H9 (cell line): ENCODE data around the gene PLB1. TPM values are rescaled to one million over a fixed set of nuclear protein-coding genes. Genes with fewer than 3 reads are reported as not detected.

Source experiments
- DNase-seq: peaks from one replicate; pipeline ENCODE4 v3.0.0-alpha.2; 2017
- H2AFZ ChIP-seq: one replicate; pipeline ENCODE4 v1.6.1; 2013; ENCODE audit warnings: mild to moderate bottlenecking, low read length, control low read depth, moderate library complexity
- H2AK5ac ChIP-seq: 2 replicates; pipeline ENCODE4 v1.6.1; 2013; ENCODE audit warnings: low read length, control low read depth, mixed read lengths; ENCODE audit not compliant: insufficient read length
- H2BK120ac ChIP-seq: one replicate; pipeline ENCODE4 v1.6.1; 2013; ENCODE audit warnings: low read depth, mild to moderate bottlenecking, low read length, control low read depth, inconsistent platforms; ENCODE audit not compliant: poor library complexity, severe bottlenecking
- H2BK12ac ChIP-seq: 2 replicates; pipeline ENCODE4 v1.6.1; 2013; ENCODE audit warnings: low read length, control low read depth, mixed read lengths, low read depth; ENCODE audit not compliant: insufficient read length
- H2BK15ac ChIP-seq: 2 replicates; pipeline ENCODE4 v1.6.1; 2013; ENCODE audit warnings: low read depth, low read length, control low read depth
- H2BK20ac ChIP-seq: one replicate; pipeline ENCODE4 v1.6.1; 2013; ENCODE audit warnings: low read depth, mild to moderate bottlenecking, low read length, control low read depth, inconsistent platforms; ENCODE audit not compliant: poor library complexity, severe bottlenecking
- H2BK5ac ChIP-seq: 2 replicates; pipeline ENCODE4 v1.6.1; 2013; ENCODE audit warnings: low read length, control low read depth, mixed read lengths; ENCODE audit not compliant: insufficient read length
- H3K14ac ChIP-seq: 2 replicates; pipeline ENCODE4 v1.6.1; 2013; ENCODE audit warnings: low read length, control low read depth; ENCODE audit not compliant: insufficient read depth
- H3K18ac ChIP-seq: 2 replicates; pipeline ENCODE4 v1.6.1; 2013; ENCODE audit warnings: low read depth, mild to moderate bottlenecking, mixed read lengths, low read length, control low read depth; ENCODE audit not compliant: insufficient read length
- H3K23ac ChIP-seq: 2 replicates; pipeline ENCODE4 v1.6.1; 2013; ENCODE audit warnings: low read length, control low read depth, mixed read lengths, low read depth; ENCODE audit not compliant: insufficient read length
- H3K23me2 ChIP-seq: 2 replicates; pipeline ENCODE4 v1.6.1; 2013; ENCODE audit warnings: low read depth, mild to moderate bottlenecking, mixed read lengths, low read length, control low read depth; ENCODE audit not compliant: insufficient read length, poor library complexity, severe bottlenecking
- H3K27ac ChIP-seq: 2 replicates; pipeline ENCODE4 v1.5.1; 2013; ENCODE audit warnings: low read length, control low read depth, mixed read lengths, low read depth; ENCODE audit not compliant: insufficient read length
- H3K27me3 ChIP-seq: 2 replicates; pipeline ENCODE4 v1.6.1; 2013; ENCODE audit warnings: low read length, control low read depth, inconsistent platforms; ENCODE audit not compliant: insufficient read depth
- H3K4ac ChIP-seq: 2 replicates; pipeline ENCODE4 v1.6.1; 2013; ENCODE audit warnings: low read depth, mild to moderate bottlenecking, control low read depth, inconsistent platforms, low read length, moderate library complexity
- H3K4me1 ChIP-seq: 2 replicates; pipeline ENCODE4 v1.6.1; 2013; ENCODE audit warnings: low read length, control low read depth, inconsistent platforms; ENCODE audit not compliant: insufficient read depth
- H3K4me2 ChIP-seq: 2 replicates; pipeline ENCODE4 v1.6.1; 2013; ENCODE audit warnings: low read length, control low read depth, mixed read lengths; ENCODE audit not compliant: insufficient read length, insufficient read depth
- H3K56ac ChIP-seq: 2 replicates; pipeline ENCODE4 v1.6.1; 2013; ENCODE audit warnings: low read depth, mild to moderate bottlenecking, mixed read lengths, low read length, control low read depth; ENCODE audit not compliant: insufficient read length
- H3K79me1 ChIP-seq: 2 replicates; pipeline ENCODE4 v1.6.1; 2013; ENCODE audit warnings: low read depth, mild to moderate bottlenecking, moderate library complexity, low read length, control low read depth, inconsistent platforms; ENCODE audit not compliant: insufficient read depth, poor library complexity, severe bottlenecking
- H3K79me2 ChIP-seq: 2 replicates; pipeline ENCODE4 v1.6.1; 2013; ENCODE audit warnings: low read length, control low read depth, inconsistent platforms; ENCODE audit not compliant: insufficient read depth
- H3K9ac ChIP-seq: 2 replicates; pipeline ENCODE4 v1.6.1; 2013; ENCODE audit warnings: low read length, control low read depth, mixed read lengths; ENCODE audit not compliant: insufficient read length; ENCODE audit errors: extremely low read depth
- H3K9me3 ChIP-seq: one replicate; pipeline ENCODE4 v1.6.1; 2013; ENCODE audit warnings: low read depth, low read length, inconsistent platforms; ENCODE audit not compliant: control insufficient read depth
- H3T11ph ChIP-seq: one replicate; pipeline ENCODE4 v1.6.1; 2013; ENCODE audit warnings: mild to moderate bottlenecking, low read length, control low read depth, inconsistent platforms
- H4K20me1 ChIP-seq: one replicate; pipeline ENCODE4 v1.6.1; 2013; ENCODE audit not compliant: control insufficient read depth, insufficient read length, insufficient read depth
- H4K5ac ChIP-seq: 2 replicates; pipeline ENCODE4 v1.6.1; 2013; ENCODE audit warnings: low read depth, mild to moderate bottlenecking, mixed read lengths, low read length, control low read depth; ENCODE audit not compliant: insufficient read length
- H4K8ac ChIP-seq: replicated peaks from 2 replicates; pipeline ENCODE4 v1.6.1; 2013; ENCODE audit warnings: low read length, control low read depth, mixed read lengths, low read depth; ENCODE audit not compliant: insufficient read length
- H4K91ac ChIP-seq: 2 replicates; pipeline ENCODE4 v1.6.1; 2013; ENCODE audit warnings: low read depth, mild to moderate bottlenecking, moderate library complexity, mixed read lengths, low read length, control low read depth; ENCODE audit not compliant: insufficient read length
- H3K27ac Mint-ChIP-seq, 3 experiments: 2 replicates in 2 of 3; 3 replicates in 1 of 3; pipeline ENCODE4 v1.8.0; 2020 to 2021; ENCODE audit warnings: mixed read lengths in 3 of 3, mild to moderate bottlenecking in 1 of 3, moderate library complexity in 1 of 3
- H3K27me3 Mint-ChIP-seq: 2 replicates; pipeline ENCODE4 v1.8.0; 2021; ENCODE audit warnings: low read depth, mild to moderate bottlenecking, moderate library complexity, mixed read lengths
- H3K36me3 Mint-ChIP-seq, 3 experiments: 2 replicates in 2 of 3; 3 replicates in 1 of 3; pipeline ENCODE4 v1.8.0; 2020 to 2021; ENCODE audit warnings: low read depth in 3 of 3, mixed read lengths in 3 of 3; ENCODE audit not compliant: insufficient read depth in 1 of 3
- H3K4me1 Mint-ChIP-seq, 2 experiments: 2 replicates each; pipeline ENCODE4 v1.8.0; 2020; ENCODE audit warnings: mixed read lengths in 2 of 2
- H3K4me3 Mint-ChIP-seq, 2 experiments: 2 replicates in 1 of 2; 3 replicates in 1 of 2; pipeline ENCODE4 v1.8.0; 2020 to 2021; ENCODE audit warnings: mild to moderate bottlenecking in 2 of 2, mixed read lengths in 2 of 2, moderate library complexity in 1 of 2
- H3K9me3 Mint-ChIP-seq, 2 experiments: 2 replicates in 1 of 2; 3 replicates in 1 of 2; pipeline ENCODE4 v1.8.0; 2020; ENCODE audit warnings: mild to moderate bottlenecking in 2 of 2, mixed read lengths in 2 of 2, moderate library complexity in 1 of 2
- WGBS: extraction: QIAGEN DNeasy Blood & Tissue Kit; methylation state at CpG from one replicate; pipeline ENCODE4 v1.1.7; 2013; ENCODE audit warnings: missing lambda C conversion rate, low lambda C conversion rate, mixed read lengths; ENCODE audit not compliant: insufficient read length; ENCODE audit errors: extremely low coverage; 5-methylcytosine and 5-hydroxymethylcytosine counted together
- total RNA-seq: library from RNA; stranded (reverse); gene quantifications from 2 replicates; pipeline ENCODE4 v1.2.1, GENCODE V29; 2021
- TF ChIP-seq, protein P1 (sequence below): fragments of 200-600 bp; sonication (generic); conservative IDR thresholded peaks from 3 replicates; pipeline ENCODE4 v1.8.0; 2021; ENCODE audit warnings: antibody characterized with exemption, mild to moderate bottlenecking

PLB1 gene
- total RNA-seq, 1 experiment from 2014 or later: not detected

DNA sequence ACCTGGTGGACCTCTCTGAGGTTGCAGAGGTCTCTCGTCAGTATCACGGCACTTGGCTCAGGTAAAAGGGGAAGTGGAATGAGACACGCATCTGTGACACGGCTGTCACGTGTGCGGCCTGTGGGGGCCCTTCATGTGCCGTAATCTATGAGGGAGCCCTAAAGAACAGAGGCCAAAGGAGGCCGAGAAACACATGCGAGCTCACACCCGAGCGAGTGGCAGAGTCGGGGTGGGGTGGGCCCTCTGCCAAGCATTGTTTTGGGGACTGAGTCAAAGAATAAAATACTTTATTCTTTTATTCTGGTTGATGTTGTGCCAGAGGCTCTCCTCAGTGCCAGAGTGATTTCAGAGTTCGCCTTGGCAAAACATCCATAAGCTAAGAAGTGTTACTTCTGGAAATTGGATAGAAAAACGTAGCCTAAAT, 43.3 kb downstream of the PLB1 start:
- H3K4ac ChIP-seq: no peak overlapping the region
- no peaks in the 10 kb centered on the region for H3K23me2 ChIP-seq
- no peak for DNase-seq
- H3K79me2 ChIP-seq: no peaks in the 10 kb centered on the region
- no peak overlapping the region for H3T11ph ChIP-seq
- no peak overlapping the region for H3K9ac ChIP-seq
- Mint-ChIP-seq H3K4me1 (peaks cover 0 to 4% of the 10 kb centered on the region in 2 experiments; a peak in 2 of 4 replicates), H3K36me3 (no peaks in the 10 kb centered on the region), H3K27ac (no peak overlapping the region), H3K27me3 (peaks cover 1% of the 10 kb centered on the region; the same call in 1 of the 2 replicates), H3K9me3 (peaks cover 0 to 2% of the 10 kb centered on the region in 2 experiments; a peak in 1 of 5 replicates), H3K4me3 (no peak overlapping the region)
- H3K4me2 ChIP-seq: no peak overlapping the region
- WGBS: no CpG with 5 or more reads among the region's 14 CpGs
- H4K8ac ChIP-seq: no peak overlapping the region
- no peaks in the 10 kb centered on the region for H3K9me3 ChIP-seq
- H3K23ac ChIP-seq: no peak overlapping the region
- no peak overlapping the region for H2BK20ac ChIP-seq
- TF ChIP-seq, protein P1, sequence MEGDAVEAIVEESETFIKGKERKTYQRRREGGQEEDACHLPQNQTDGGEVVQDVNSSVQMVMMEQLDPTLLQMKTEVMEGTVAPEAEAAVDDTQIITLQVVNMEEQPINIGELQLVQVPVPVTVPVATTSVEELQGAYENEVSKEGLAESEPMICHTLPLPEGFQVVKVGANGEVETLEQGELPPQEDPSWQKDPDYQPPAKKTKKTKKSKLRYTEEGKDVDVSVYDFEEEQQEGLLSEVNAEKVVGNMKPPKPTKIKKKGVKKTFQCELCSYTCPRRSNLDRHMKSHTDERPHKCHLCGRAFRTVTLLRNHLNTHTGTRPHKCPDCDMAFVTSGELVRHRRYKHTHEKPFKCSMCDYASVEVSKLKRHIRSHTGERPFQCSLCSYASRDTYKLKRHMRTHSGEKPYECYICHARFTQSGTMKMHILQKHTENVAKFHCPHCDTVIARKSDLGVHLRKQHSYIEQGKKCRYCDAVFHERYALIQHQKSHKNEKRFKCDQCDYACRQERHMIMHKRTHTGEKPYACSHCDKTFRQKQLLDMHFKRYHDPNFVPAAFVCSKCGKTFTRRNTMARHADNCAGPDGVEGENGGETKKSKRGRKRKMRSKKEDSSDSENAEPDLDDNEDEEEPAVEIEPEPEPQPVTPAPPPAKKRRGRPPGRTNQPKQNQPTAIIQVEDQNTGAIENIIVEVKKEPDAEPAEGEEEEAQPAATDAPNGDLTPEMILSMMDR: no peak
- H3K18ac ChIP-seq: no peak overlapping the region
- no peaks in the 10 kb centered on the region for H3K27me3 ChIP-seq
- H2BK15ac ChIP-seq: no peak overlapping the region
- H2BK12ac ChIP-seq: no peak overlapping the region
- no peak overlapping the region for H3K27ac ChIP-seq
- no peaks in the 10 kb centered on the region for H4K20me1 ChIP-seq
- no peak overlapping the region for H4K91ac ChIP-seq
- H4K5ac ChIP-seq: no peak overlapping the region
- no peaks in the 10 kb centered on the region for H3K79me1 ChIP-seq
- no peak overlapping the region for H2AK5ac ChIP-seq
- no peak overlapping the region for H2BK120ac ChIP-seq
- no peak overlapping the region for H3K14ac ChIP-seq
- H2BK5ac ChIP-seq: no peak overlapping the region
- H3K56ac ChIP-seq: no peak overlapping the region
- no peak overlapping the region for H2AFZ ChIP-seq
- no peaks in the 10 kb centered on the region for H3K4me1 ChIP-seq
